HG03442 (cell line): ENCODE results near the gene INAVA.
"Not testable (repeated sequence)": the region's sequence is repeated elsewhere in the genome, so short reads cannot be mapped to it uniquely, and the experiment has no call there.

ENCODE experiments used
- ATAC-seq: cut with Tn5 transposase; IDR thresholded peaks from one replicate; pipeline ENCODE4 v1.9.1; 2021; ENCODE audit warnings: mild to moderate bottlenecking, moderate library complexity; ENCODE audit not compliant: unreplicated experiment

Gene INAVA

GRCh38 chr1:200960236-200960947 lies 65.7 kb downstream of the INAVA start:
- ATAC-seq, result no peak

- no peak for ATAC-seq
These were observed 66.2 kb downstream of the INAVA start for GRCh38 chr1:200960948-200961340.

GRCh38 chr1:200962151-200962550 lies 67.5 kb downstream of the INAVA start:
- ATAC-seq, result not testable (repeated sequence)

- ATAC-seq, result no peak
These were observed 67.9 kb downstream of the INAVA start for GRCh38 chr1:200962631-200963030.

- ATAC-seq, result no peak
These were observed 68.4 kb downstream of the INAVA start for GRCh38 chr1:200963076-200963475.

- ATAC-seq, result not testable (repeated sequence)
These were observed 69.2 kb downstream of the INAVA start for GRCh38 chr1:200963888-200964287.
